Central memory CD4-positive, alpha-beta T cell (primary cell): ENCODE results near the gene PPP1R3G.

ENCODE experiments used
- DNase-seq: peaks from one replicate; pipeline ENCODE4 v3.0.0; 2022

The PPP1R3G gene

DNA sequence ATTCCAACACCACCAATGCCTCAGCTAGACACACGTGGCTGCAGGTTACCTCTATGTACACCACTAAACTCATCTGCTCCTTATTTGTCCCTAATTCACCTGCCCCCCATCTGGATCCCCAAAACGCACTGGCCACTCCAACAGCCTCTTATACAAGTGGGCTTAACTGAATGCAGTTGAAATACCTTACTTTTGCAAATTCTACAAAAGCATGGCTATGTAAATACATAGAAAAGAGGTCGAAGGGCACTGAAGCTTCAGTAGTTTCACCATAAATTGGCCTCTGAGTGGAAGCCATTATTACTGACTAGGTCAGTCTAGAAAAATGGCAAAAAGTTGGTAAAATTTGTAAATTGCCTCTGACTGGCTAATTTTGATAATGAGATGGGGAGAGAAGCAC, 11.1 kb upstream of the PPP1R3G start:
- no peak for DNase-seq

DNA sequence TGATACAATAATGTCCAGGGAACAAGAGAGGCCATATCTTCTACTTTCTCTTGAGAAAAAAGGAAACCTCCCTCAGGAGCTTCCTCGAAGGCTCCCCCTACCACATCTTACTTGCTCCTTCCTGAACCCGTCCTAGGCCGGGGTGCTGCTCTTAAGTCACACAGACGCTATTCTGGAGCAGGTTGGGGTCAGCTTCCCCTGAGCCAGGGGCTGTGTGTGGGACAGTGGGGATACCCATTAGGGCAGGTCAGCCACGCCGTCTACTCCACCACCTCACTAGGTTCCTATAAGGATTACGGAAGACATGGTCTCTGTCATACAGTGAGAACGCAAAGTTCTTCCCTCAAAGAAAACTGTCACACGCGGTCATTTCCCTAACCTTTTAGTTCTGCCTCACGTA, 8.2 kb upstream of the PPP1R3G start:
- DNase-seq, result no peak

DNA sequence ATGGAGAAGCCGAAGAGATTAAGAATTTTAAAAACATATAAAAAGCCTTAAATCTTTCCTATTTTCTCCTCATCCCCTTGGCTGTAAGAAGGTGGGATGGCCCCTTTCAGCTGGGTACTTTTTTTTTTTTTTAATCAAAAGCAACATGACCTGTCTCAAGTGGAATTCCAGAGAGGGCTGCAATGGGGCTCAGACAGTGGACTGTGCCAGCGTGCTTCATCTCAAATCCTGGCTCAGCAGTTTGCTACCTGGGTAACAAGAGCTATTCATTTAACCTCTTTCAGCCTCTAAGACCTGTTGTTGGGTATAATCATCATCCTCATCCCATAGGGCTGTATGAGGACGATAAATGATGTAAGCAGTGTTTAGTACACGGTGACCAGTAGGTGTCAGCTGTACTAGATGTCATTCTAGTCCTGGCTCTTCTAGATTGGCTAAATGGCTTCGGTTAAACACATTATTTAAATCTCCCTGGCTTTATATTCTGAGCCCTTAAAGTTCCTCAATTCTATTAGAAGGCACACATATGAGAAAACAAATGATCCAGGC, 6.9 kb upstream of the PPP1R3G start:
- DNase-seq, result no peak

DNA sequence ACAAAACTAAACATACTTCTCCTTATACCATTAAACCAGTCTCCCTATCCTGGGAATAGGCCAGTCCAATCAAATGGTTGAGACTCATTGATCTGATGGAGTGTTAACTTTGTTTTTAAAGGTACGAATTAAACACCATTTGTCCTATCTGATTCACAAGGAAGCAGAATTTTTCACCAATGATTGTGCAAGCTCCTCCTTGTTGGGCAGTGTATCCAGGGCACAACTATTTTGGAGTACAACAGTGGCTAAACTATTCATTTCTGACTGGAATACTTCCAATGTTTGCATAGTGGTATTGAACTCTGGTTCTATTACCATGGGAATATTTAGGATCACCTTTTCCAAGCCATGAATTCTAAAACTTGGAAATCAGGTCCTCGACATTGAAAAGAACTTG, 5.4 kb upstream of the PPP1R3G start:
- no peak for DNase-seq

DNA sequence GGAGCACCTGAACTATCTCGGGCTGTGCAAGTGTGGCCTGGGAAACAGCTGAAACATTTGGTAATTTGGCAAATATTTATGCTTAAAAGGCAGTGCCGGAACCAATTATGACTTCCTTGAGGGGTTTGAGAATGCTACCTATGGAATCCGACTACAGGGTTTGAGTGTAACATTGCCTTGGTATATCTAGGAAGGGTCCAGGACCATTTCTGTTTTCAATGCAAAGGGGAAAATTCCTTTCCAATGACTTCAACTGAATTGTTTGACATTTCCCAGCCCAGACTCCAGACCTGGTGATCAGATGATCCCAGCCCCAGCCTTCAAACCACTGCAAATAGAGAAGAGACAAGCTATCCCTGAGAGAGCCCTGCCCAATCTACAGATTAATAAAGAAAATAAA, 4.6 kb upstream of the PPP1R3G start:
- DNase-seq, result no peak

DNA sequence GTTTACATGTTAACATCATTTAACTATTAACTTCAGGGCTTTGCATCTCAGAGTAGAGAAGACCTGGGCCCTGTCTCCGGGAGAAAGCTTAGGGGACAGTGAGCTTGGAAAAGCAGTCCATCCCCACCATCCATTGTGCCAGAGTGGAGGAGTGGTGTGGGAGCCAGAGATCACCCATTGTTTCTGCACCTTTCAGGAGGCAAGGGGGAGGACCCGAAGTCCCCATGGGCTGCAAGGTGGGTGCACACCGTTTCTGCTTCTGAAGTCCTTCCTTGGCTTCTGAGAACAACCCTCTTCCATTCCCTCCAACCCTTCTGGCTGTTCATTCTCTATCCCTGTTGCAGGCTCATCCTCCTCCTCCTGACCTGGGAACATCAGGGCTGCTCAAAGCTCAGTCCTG, 4.0 kb upstream of the PPP1R3G start:
- DNase-seq, result no peak

DNA sequence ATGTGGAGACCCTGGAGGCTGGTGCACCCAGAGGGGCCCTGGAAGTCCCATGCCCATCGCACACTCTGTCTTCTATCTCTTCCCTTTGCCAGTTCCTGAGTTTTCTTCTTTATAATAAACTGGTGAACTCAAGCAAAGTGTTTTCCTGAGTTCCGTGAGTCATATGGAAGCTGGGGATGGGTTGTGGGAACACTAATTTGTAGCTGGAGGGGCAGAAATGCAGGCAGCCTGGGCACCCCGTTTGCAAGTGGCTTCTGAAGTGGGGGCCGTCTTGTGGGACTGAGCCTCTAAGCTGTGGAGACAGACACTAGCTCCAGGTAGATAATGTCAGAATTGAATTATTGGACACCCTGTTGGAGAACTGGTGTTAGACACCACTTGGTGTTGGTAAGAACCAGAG, 3.2 kb upstream of the PPP1R3G start:
- DNase-seq, result no peak

DNA sequence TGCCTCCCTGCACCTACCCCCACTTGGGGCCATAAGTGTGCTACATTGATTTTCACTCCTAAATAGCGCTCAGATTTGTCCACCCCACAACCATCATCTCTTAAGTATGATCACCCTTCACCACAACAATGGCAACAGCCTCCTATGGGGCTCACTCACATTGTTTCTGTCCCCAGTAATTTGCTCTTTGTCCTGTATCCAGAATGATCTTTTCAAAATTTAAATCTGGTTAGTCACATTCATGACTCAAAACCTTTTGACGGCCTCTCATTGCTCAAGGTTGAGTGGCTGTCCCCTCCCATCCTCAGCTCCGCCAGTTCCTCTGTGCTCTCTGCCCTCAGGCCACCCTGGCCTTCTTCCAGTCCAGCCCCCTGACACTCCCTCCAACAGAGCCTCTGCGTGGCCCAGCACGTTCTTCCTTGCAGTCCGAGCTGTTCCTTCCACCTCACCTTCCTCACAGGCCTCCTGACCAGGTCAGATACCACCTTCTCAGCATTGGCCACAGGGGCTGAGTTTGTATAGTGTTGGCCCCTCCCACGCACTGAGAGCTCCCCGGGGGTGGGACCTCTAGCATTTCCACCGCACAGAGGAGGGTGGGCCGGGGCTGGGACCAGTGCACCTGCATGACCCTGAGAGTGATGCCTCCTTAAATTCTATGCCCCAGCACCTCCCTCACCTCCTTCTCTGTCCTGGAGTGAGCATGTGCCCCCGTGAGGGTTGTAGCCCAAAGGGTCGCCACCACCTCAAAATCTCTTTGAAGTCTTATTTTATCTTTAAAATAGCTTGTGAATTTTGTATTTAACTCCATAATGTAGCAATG, 2.4 kb upstream of the PPP1R3G start:
- no peak for DNase-seq

DNA sequence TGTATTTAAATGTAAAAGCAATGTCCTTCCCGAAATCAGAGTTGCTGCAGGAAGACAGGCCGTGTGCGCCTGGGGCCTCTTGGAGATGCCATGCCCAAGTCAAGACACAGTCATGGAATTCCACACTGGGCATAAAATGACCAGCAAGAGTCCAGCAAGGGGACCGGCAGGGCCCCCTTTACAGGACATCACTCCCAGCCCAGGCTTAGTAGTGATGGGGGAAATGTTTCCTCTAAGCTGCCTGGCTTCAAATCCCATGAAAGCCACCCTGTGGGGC, 1.9 kb upstream of the PPP1R3G start:
- no peak for DNase-seq

DNA sequence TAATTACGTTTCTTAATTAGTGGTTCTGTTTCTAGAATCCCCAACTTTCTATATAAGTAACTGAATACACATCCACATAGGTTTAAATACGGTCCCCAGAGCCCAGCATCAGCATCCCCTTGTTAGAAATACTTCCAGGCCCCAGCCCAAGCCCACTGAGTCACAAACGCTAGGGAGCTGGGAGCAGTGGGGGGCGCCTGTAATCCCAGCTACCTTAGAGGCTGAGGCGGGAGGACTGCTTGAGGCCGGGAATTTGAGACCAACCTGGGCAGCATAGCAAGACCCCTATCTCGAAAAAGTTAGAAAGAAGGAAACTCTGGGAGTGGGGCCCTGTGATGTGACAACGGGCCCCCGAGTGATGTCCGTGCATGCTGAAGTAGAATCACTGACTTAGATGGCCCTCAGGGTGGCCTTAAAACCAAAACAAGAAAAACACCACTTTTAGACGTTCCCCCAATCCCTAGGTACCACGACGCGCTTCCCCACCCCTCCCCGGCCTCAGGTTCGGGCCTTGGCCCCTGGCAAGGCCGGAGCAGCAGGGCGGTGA, 1.3 kb upstream of the PPP1R3G start:
- DNase-seq, result no peak

DNA sequence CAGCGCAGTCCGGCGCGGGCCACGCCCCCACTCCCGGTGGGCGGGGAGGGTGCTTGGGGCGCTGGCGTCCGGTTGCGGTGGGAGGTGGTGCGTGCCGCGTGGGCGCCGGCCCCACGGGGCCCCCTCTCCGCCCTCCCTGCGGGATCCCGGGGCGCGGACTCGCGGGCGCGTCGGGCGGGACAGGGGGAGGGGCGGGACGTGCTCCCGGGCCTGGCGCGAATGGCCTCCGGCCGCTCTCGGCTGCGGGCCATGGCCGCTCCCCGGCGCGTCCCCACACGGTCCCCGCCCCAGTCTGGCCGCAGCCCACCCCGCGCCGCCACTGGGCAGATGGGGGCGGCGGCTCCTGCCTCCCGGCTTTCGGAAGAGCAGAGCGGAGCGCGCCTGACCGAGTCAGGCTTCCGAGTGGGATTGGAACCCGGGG, 771 bp upstream of the PPP1R3G start:
- no peak for DNase-seq

DNA sequence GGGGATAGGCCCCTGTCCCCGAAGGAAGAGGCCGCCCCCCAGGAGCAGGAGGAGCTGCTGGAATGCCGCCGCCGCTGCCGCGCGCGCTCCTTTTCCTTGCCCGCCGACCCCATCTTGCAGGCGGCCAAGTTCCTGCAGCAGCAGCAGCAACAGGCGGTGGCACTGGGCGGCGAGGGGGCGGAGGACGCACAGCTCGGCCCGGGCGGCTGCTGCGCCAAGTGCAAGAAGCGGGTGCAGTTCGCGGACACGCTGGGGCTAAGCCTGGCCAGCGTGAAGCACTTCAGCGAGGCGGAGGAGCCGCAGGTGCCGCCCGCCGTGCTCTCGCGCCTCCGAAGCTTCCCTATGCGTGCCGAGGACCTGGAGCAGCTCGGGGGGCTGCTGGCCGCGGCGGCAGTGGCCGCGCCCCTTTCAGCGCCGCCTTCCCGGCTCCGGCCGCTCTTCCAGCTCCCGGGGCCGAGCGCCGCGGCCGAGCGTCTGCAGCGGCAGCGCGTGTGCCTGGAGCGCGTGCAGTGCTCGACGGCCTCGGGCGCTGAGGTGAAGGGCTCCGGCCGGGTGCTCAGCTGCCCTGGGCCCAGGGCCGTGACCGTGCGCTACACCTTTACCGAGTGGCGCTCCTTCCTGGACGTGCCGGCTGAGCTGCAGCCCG, 630 bp downstream of the PPP1R3G start:
- DNase-seq, result no peak

DNA sequence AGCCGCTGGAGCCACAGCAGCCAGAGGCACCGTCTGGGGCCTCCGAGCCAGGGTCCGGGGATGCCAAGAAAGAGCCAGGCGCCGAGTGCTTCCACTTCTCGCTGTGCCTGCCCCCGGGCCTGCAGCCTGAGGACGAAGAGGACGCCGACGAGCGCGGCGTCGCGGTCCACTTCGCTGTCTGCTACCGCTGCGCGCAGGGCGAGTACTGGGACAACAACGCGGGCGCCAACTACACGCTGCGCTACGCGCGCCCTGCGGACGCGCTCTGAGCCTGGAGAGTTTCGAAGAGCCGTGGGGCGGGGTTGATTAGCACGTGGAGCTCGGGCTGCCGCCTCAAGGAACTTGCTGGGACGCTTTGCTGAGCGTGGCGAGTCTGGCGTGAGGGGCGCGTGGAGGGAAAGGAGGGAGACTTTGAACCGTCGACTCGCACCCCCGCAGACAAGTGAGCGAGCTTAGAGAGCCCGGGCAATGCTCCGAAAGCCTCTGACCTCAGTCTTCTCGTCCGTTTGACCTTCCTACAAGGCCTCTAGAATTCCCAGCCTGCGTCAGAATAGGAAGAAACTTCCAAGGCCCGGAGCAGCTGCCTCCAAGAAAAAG, 1.3 kb downstream of the PPP1R3G start:
- no peak for DNase-seq

DNA sequence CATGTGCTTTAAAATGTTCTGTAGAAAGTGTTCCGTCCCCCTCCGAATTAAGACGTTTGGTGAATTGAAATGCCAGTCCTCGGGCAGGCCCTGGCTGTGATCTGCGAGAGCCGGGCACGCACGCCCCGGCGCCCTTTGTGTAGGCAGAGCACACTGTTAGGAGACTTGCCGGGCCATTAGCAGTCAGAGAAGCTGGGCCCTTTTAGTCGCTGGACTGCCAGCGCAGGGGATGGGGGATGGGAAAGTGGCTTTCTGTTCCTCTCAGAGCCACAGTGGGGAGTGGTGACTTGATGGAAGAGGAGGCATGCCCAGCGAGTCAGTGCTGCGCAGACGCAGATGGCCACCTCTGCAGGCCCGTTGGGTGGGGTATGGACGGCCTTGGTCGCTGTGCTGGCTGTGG, 2.2 kb downstream of the PPP1R3G start:
- no peak for DNase-seq

DNA sequence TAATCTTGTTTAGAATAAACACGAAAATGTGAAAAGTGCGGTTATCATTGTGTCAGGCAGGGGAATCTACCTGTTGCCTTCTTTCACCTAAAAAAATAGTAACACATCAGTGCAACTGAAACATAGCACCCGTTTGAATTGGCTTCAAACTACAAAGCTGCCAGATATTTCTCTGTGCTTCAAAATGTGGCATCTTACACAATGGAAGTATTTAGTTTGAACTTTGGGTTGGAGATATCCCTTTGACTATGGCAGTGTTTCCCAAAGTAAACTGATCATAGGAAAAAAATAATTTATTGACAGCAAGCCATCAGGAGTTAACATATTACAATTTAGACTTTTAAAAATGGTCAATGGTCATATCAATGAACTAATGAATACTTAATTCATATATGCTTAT, 3.6 kb downstream of the PPP1R3G start:
- DNase-seq, result no peak

DNA sequence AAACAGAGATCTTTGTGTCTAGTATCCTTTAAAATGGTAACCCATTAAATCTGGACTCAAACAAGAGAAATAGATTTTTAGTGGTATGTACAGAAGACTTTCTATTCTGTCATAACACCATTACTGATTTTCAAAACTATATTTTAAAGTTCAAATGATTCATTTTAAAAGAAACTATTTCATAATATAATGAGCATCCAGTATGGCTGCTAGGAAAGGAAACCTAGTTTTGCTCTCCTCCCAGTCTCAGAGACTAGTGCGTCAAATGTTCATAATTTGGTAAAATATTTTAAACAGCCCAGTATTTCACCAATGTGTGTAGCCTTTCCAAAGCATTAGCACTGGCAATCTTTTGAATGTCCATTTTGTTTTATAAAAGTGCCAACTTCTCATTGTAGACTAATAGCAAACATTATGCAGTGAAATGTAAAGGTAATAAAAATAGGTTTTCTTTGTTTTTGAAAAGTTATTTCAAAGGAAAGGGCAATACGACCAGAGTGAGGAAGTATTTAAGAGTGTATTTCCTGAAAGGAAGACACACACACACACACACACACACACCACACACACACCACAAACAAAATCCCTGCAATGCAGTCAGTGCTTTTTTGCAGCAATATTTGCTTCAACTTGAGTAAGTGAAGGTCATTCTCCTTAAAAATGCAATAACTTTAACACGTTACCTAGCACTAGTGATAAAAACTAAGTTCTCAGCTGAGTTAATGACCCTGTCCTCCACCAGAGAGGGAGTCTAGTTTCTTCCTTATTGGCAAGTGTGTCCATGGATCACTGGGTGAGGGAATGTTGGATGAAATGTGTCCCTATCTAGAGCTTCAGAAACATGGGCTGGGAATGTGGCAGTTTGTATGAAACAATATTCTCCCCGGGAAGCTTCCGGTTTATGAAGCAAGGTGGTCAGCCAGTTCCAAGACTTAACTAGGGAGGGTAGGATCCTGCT, 4.6 kb downstream of the PPP1R3G start:
- DNase-seq, result no peak

DNA sequence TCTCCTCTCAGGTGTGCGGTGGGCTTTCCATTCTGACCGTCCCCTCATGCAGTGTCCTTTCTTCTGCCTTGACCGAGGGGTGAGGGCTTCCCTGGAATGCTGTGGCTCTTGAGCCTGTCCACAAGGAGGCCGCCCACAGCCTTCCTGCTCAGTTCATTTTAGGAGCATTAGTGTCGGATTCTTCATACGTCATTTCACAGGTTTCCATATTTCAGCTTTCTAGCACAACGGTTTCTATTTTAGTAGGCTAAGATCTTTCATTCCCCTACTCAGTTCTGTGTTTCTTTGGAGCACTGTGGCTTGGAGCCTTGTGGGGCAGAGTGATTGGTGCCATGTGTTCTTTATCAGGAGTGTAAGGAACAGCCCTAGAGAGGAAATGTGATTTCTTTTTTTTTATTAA, 5.5 kb downstream of the PPP1R3G start:
- DNase-seq, result no peak

DNA sequence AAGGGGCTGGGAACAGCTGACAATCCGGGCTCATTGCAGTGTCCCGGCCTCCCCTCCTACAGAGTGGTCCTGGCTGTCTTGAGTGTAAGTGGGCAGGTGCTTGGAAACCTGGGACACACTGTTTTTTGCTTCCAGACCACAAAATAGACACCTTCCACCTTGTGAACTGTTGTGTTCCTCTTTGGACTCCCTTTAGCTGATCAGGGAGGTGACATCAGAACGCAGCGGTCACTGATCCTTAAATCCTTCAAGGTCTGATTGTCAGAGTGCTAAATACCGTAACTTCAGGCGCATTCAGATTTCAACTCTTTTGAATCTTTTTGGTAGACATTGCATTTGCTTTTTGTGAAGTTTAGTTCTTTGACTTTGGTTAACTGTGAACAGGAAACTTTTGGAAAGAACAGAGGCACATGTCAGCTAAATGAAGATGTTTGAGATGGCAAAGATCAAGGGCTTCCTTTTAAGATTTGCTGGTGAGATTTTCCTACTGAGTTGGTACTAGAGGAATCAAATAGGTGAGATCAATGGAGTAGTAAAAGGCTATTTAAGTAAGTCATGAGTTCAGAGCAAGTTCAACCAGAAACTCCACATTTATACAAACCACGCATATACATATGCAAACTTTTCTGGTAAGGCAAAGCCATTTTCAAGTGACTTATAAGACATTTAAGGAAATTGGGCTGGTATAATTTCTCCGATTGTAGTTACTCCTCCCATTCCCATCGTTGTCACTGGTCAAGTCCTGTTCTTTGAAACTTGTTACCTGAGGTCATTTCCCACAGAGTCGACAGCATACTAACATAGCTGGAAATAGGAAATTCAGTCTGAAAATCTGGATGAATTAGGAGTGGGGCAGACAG, 6.3 kb downstream of the PPP1R3G start:
- DNase-seq, result no peak

DNA sequence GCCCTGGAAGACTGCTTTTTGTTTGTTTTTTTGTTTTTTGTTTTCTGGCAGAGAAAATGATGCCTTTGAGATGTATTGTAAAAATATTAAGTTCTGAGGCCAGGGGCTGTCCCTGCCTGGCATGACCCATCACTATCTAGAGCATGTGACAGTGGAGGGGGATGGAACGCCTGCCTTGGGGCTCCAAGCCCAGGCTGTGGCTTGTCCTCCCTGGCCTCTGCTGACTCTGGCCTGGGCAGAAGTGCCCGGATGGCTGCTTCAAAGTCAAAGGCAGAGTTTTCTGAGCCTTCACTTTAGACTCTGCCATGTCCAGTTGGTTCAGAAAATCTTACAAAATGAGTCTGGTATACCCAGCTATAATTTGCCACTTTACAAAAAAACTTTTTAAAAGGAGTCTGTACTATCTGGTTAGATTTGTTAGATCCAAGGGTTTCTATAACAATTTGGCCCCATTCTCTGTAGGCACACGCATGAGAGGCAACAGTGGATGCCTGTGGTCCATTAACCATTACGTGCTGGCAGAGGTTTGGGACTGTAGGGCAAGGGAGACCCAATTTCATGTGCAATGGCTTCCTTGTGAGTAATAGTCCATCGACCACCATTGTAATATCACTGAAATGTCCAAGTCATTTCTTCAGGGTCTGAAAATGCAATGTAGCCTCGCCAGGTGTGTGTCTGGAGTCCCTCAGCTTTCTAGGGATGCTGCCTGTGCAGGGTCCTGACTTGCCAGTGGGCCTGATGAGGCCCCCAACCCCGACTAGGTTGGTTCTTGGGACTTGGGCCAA, 8.3 kb downstream of the PPP1R3G start:
- DNase-seq, result no peak

DNA sequence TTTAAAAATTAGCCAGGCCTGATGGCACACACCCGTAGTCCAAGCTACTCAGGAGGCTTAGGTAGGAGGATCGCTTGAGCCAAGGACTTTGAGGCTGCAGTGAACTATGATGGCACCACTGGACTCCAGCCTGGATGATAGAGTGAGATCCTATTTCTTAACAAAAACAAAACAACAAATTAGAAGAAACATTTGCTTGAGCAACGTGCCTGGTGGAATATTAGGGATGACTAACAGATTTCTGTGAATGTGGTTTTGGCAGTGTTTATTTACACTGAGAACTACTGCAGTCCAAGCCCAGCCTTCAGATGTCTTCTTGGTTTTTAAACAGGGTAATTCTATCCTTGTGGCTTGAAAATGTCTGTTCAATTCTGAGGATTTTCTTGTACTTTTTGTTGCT, 9.2 kb downstream of the PPP1R3G start:
- DNase-seq, result no peak

DNA sequence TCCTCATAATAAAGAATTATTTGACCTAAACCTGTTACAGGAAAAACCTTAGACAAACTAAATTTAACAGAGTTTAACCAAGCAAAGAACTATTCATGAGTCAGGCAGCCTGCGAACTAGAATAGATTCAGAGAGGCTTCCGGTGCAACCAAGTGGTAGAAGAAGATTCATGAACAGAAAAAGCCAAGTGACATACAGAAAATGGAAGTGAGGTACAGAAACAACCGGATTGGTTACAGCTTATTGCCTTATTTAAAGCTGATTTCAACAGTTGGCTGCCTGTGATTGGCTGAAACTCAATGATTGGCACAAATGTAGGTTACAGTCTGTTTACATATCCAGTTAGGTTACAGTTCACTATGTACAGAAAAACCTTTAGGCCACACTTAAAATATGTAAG, 10.1 kb downstream of the PPP1R3G start:
- DNase-seq, result no peak
